ENCODE measurements around the gene MOGAT2. TPM values are rescaled to one million over a fixed set of nuclear protein-coding genes. Genes with fewer than 3 reads are reported as not detected.

The MOGAT2 gene
- total and polyA plus RNA-seq, 2 of the 13 experiments (the other 11 are each of a cell fraction or from before 2014, with no cell fraction given) = 27.2 to 27.8 TPM

DNA sequence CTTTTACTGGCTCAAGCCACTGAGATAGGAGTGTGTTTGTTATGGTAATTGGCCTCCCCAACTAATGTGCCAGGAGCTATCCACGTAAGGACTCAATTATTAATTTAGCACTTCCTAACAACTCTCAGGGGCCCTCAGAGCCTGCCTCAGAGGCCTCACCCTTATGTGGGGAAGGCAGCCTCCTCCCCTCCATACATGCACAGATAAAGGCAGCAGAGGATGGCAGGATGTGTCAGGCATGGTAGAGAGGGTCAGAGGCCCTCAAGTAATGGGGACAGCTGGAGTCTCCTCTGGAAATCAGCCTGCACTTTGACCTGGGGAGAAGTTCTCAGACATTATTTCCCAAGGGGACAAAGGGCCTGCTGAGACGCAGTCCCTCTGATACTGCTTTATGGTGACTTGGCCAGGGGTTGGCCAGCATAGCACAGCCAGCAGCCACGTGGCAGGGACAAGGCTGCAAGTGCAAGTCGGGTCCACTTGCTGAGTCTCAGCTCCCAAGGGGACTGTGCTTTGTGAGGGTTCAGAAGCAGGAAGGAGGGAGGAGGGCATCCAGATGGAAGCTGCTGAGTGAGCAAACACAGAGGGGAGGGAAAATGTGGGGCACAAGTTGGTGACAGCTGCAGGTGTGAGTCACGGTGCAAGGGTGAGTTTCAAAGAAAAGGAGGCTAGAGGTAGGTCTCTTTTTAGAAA, 17.0 kb downstream of the MOGAT2 start (continued):
- TF ChIP-seq, protein P1, sequence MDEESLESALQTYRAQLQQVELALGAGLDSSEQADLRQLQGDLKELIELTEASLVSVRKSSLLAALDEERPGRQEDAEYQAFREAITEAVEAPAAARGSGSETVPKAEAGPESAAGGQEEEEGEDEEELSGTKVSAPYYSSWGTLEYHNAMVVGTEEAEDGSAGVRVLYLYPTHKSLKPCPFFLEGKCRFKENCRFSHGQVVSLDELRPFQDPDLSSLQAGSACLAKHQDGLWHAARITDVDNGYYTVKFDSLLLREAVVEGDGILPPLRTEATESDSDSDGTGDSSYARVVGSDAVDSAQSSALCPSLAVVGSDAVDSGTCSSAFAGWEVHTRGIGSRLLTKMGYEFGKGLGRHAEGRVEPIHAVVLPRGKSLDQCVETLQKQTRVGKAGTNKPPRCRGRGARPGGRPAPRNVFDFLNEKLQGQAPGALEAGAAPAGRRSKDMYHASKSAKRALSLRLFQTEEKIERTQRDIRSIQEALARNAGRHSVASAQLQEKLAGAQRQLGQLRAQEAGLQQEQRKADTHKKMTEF (CRISPR knock-in tag; IDR thresholded peaks at IDR 0.05) = peak; percentile 32; the same call in 1 of the 2 replicates
- TF ChIP-seq ESRRA (CRISPR knock-in tag; IDR thresholded peaks at IDR 0.05; ENCODE audit: low read depth) (peak; percentile 23; the same call in 1 of the 2 replicates), SP1 (IDR thresholded peaks at IDR 0.05) (no peak), SP1 (CRISPR knock-in tag; IDR thresholded peaks at IDR 0.05) (no peak), AKAP8 (CRISPR knock-in tag; IDR thresholded peaks at IDR 0.05) (0 out of 2 replicates have a peak, but pooled peaks have one; percentile 45), IRX3 (CRISPR knock-in tag; IDR thresholded peaks at IDR 0.05; ENCODE audit: borderline replicate concordance, low read depth) (no peak), NCOA5 (CRISPR knock-in tag; IDR thresholded peaks at IDR 0.05) (no peak), TBX3 (IDR thresholded peaks at IDR 0.05; ENCODE audit: borderline replicate concordance) (no peak), ZNF343 (CRISPR knock-in tag; IDR thresholded peaks at IDR 0.05) (no peak), HIVEP1 (CRISPR knock-in tag; IDR thresholded peaks at IDR 0.05) (no peak), FLYWCH1 (CRISPR knock-in tag; IDR thresholded peaks at IDR 0.05) (no peak), ZNF629 (CRISPR knock-in tag; conservative IDR thresholded peaks at IDR 0.05) (no peak), ADNP (CRISPR knock-in tag; IDR thresholded peaks at IDR 0.05) (no peak), NFYB (CRISPR knock-in tag; IDR thresholded peaks at IDR 0.05) (no peak), TBL1XR1 (IDR thresholded peaks at IDR 0.05; ENCODE audit: borderline replicate concordance, low read length, partially characterized antibody) (no peak), MAZ (IDR thresholded peaks at IDR 0.05; ENCODE audit: borderline replicate concordance, low read depth, low read length) (no peak), MAZ (CRISPR knock-in tag; IDR thresholded peaks at IDR 0.05; ENCODE audit: low read depth) (no peak), PAWR (CRISPR knock-in tag; IDR thresholded peaks at IDR 0.05; ENCODE audit: borderline replicate concordance) (no peak), JDP2 (CRISPR knock-in tag; IDR thresholded peaks at IDR 0.05; ENCODE audit: borderline replicate concordance) (no peak)
- TF ChIP-seq, protein P2, sequence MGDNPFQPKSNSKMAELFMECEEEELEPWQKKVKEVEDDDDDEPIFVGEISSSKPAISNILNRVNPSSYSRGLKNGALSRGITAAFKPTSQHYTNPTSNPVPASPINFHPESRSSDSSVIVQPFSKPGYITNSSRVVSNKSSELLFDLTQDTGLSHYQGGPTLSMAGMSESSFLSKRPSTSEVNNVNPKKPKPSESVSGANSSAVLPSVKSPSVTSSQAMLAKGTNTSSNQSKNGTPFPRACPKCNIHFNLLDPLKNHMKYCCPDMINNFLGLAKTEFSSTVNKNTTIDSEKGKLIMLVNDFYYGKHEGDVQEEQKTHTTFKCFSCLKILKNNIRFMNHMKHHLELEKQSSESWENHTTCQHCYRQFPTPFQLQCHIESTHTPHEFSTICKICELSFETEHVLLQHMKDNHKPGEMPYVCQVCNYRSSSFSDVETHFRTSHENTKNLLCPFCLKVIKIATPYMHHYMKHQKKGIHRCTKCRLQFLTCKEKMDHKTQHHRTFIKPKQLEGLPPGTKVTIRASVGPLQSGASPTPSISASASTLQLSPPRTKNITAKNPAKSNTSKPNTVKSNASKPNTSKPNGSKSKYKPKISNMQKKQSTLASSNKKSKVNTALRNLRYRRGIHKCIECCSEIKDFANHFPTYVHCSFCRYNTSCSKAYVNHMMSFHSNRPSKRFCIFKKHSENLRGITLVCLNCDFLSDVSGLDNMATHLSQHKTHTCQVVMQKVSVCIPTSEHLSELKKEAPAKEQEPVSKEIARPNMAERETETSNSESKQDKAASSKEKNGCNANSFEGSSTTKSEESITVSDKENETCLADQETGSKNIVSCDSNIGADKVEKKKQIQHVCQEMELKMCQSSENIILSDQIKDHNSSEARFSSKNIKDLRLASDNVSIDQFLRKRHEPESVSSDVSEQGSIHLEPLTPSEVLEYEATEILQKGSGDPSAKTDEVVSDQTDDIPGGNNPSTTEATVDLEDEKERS (CRISPR knock-in tag; IDR thresholded peaks at IDR 0.05) = no peak
- TF ChIP-seq, protein P3, sequence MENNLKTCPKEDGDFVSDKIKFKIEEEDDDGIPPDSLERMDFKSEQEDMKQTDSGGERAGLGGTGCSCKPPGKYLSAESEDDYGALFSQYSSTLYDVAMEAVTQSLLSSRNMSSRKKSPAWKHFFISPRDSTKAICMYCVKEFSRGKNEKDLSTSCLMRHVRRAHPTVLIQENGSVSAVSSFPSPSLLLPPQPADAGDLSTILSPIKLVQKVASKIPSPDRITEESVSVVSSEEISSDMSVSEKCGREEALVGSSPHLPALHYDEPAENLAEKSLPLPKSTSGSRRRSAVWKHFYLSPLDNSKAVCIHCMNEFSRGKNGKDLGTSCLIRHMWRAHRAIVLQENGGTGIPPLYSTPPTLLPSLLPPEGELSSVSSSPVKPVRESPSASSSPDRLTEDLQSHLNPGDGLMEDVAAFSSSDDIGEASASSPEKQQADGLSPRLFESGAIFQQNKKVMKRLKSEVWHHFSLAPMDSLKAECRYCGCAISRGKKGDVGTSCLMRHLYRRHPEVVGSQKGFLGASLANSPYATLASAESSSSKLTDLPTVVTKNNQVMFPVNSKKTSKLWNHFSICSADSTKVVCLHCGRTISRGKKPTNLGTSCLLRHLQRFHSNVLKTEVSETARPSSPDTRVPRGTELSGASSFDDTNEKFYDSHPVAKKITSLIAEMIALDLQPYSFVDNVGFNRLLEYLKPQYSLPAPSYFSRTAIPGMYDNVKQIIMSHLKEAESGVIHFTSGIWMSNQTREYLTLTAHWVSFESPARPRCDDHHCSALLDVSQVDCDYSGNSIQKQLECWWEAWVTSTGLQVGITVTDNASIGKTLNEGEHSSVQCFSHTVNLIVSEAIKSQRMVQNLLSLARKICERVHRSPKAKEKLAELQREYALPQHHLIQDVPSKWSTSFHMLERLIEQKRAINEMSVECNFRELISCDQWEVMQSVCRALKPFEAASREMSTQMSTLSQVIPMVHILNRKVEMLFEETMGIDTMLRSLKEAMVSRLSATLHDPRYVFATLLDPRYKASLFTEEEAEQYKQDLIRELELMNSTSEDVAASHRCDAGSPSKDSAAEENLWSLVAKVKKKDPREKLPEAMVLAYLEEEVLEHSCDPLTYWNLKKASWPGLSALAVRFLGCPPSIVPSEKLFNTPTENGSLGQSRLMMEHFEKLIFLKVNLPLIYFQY (CRISPR knock-in tag; IDR thresholded peaks at IDR 0.05; ENCODE audit: borderline replicate concordance) = no peak
- TF ChIP-seq, protein P4, sequence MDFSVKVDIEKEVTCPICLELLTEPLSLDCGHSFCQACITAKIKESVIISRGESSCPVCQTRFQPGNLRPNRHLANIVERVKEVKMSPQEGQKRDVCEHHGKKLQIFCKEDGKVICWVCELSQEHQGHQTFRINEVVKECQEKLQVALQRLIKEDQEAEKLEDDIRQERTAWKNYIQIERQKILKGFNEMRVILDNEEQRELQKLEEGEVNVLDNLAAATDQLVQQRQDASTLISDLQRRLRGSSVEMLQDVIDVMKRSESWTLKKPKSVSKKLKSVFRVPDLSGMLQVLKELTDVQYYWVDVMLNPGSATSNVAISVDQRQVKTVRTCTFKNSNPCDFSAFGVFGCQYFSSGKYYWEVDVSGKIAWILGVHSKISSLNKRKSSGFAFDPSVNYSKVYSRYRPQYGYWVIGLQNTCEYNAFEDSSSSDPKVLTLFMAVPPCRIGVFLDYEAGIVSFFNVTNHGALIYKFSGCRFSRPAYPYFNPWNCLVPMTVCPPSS (IDR thresholded peaks at IDR 0.05) = no peak
